Activated CD4-positive, alpha-beta T cell treated with anti-CD3 and anti-CD28 coated beads for 36 hours (primary cell): ENCODE measurements around the gene LRP4. TPM values are rescaled to one million over a fixed set of nuclear protein-coding genes. Genes with fewer than 3 reads are reported as not detected.
A peak's percentile ranks its signal among the peaks of the same experiment; 100 is the strongest.
"Not testable (repeated sequence)": the region's sequence is repeated elsewhere in the genome, so short reads cannot be mapped to it uniquely, and the experiment has no call there.

ENCODE experiments used
- ATAC-seq: fragments of 200-7000 bp; cut with Tn5 transposase; one replicate; pipeline ENCODE4 v1.10.0; 2021; ENCODE audit warnings: mild to moderate bottlenecking, moderate library complexity
- CTCF ChIA-PET: fragments of 350-600 bp; sonication (Branson Sonifier 250); formaldehyde crosslinking; loops from one replicate; lab custom pipeline; 2021; ENCODE audit warnings: antibody characterized with exemption; lab: Charles Lee
- POLR2A ChIA-PET: fragments of 350-600 bp; sonication (Branson Sonifier 250); formaldehyde crosslinking; loops from one replicate; lab custom pipeline; 2021; ENCODE audit warnings: antibody characterized with exemption, inconsistent platforms; lab: Charles Lee
- DNase-seq: peaks from one replicate; pipeline ENCODE4 v3.0.0-alpha.2; 2020
- H3K27ac Mint-ChIP-seq: one replicate; pipeline ENCODE4 v1.8.0; 2021; ENCODE audit warnings: mixed read lengths
- H3K27me3 Mint-ChIP-seq: one replicate; pipeline ENCODE4 v1.8.0; 2021; ENCODE audit warnings: mixed read lengths
- H3K36me3 Mint-ChIP-seq: one replicate; pipeline ENCODE4 v1.8.0; 2021; ENCODE audit warnings: low read depth, mixed read lengths
- H3K4me1 Mint-ChIP-seq: one replicate; pipeline ENCODE4 v1.8.0; 2021; ENCODE audit warnings: mixed read lengths
- H3K4me3 Mint-ChIP-seq: one replicate; pipeline ENCODE4 v1.8.0; 2021; ENCODE audit warnings: mild to moderate bottlenecking, moderate library complexity, mixed read lengths
- H3K9me3 Mint-ChIP-seq: one replicate; pipeline ENCODE4 v1.8.0; 2021; ENCODE audit warnings: low read depth, mixed read lengths
- intact Hi-C, 2 experiments: fragments of 100-400 bp; cut with DNase I in 1 of 2; cut with micrococcal nuclease in 1 of 2; formaldehyde crosslinking; loops; one replicate each; pipeline versions ENCODE4 v1.14.2 to v1.15.1; 2022 to 2024; cut with DNase I, micrococcal nuclease
- total RNA-seq, 2 experiments: library from RNA; stranded (reverse); gene quantifications; one replicate each; pipeline ENCODE4 v1.2.3, GENCODE V29; 2021

The LRP4 gene, protein sequence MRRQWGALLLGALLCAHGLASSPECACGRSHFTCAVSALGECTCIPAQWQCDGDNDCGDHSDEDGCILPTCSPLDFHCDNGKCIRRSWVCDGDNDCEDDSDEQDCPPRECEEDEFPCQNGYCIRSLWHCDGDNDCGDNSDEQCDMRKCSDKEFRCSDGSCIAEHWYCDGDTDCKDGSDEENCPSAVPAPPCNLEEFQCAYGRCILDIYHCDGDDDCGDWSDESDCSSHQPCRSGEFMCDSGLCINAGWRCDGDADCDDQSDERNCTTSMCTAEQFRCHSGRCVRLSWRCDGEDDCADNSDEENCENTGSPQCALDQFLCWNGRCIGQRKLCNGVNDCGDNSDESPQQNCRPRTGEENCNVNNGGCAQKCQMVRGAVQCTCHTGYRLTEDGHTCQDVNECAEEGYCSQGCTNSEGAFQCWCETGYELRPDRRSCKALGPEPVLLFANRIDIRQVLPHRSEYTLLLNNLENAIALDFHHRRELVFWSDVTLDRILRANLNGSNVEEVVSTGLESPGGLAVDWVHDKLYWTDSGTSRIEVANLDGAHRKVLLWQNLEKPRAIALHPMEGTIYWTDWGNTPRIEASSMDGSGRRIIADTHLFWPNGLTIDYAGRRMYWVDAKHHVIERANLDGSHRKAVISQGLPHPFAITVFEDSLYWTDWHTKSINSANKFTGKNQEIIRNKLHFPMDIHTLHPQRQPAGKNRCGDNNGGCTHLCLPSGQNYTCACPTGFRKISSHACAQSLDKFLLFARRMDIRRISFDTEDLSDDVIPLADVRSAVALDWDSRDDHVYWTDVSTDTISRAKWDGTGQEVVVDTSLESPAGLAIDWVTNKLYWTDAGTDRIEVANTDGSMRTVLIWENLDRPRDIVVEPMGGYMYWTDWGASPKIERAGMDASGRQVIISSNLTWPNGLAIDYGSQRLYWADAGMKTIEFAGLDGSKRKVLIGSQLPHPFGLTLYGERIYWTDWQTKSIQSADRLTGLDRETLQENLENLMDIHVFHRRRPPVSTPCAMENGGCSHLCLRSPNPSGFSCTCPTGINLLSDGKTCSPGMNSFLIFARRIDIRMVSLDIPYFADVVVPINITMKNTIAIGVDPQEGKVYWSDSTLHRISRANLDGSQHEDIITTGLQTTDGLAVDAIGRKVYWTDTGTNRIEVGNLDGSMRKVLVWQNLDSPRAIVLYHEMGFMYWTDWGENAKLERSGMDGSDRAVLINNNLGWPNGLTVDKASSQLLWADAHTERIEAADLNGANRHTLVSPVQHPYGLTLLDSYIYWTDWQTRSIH (N-terminal part only)
- total RNA-seq, result under 1 TPM; 0.02 to 0.18 TPM

DNA sequence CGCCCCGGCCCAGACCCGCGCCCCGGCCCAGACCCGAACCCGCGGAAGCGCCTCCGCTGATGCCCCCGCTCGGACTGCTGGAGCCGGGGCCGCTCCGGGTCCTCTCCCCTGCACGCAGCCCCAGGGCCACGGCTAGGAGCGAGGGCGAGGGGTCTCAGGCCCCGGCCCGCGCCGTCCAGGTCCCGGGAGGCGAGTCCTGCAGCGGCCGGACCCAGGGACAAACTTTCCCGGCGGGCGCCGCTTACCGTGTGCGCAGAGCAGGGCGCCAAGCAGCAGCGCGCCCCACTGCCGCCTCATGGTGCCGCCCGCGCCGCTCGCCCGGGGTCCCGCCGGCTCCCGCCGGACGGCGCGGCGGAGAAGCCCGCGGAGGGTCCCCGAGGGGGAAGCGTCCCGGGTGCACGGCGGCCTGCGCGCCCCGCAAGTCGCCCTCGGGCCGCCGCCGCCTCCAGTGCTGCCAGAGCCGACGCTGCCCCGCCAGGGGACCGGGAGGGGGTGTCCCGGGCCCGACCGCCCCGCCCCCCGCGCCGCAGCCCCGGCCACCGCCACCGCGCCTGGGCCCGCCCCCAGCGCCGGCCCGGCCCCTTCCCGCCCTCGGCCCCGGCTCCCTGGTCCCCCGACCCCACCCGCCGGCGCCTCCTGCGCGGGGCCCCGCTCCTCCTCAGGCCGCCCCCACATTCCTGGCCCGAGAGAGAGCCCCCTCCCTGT is at the start of gene LRP4:
Gene LRP4, minus strand, starts transcription at position 468 of the 705 bp plus-strand sequence. Its CDS starts 171 bp downstream, at position 297.
- POLR2A ChIA-PET, result no interaction called here
- peak within 1 kb of the TSS; percentile 64 for H3K4me3 Mint-ChIP-seq
- peak; percentile 62 for DNase-seq
- intact Hi-C loops, result no loop called here
- H3K9me3 Mint-ChIP-seq, result no peaks in the 10 kb centered on the region
- H3K27me3 Mint-ChIP-seq, result peaks cover 49% of the 10 kb centered on the region
- CTCF ChIA-PET, result interaction anchor here (1.0 to 2.0 kb wide), 4 partner anchors 8 to 240 kb away, joined by 3 to 10 read pairs (median 6); no protein-coding TSS in a partner anchor
- ATAC-seq, result peak; percentile 57
- H3K4me1 Mint-ChIP-seq, result peaks cover 25% of the 10 kb centered on the region
- H3K36me3 Mint-ChIP-seq, result no peaks in the 10 kb centered on the region
- no peak within 1 kb of the TSS for H3K27ac Mint-ChIP-seq

DNA sequence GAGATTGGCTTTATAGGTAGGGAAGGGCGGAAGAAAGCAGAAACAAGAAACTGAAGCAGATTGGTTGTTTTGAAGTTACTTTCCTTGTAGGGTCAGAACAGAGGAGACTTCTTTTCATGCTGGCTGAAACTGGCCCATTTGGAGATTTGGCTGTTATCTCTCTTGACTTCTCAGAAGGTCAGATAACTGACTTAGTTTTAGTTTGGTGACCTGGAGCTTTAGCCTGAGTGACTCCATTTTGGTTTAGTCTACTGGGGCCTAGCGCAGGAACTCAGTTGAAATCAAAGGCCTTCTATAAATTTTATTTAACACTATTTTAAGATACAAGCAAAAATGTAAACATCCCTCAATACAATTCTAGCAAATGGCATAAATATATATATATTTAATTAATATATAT is 49.6 kb upstream of the LRP4 start:
- ChIA-PET CTCF (interaction anchor here (0.6 kb wide), 1 partner anchor 30 kb away, joined by 3 read pairs; no protein-coding TSS in a partner anchor), POLR2A (no interaction called here)
- ATAC-seq (no peak), DNase-seq (no peak)
- intact Hi-C loops, result no loop called here
- Mint-ChIP-seq H3K9me3 (no peaks in the 10 kb centered on the region), H3K27ac (no peak overlapping the region), H3K4me3 (no peak overlapping the region), H3K36me3 (peaks cover 5% of the 10 kb centered on the region), H3K27me3 (no peaks in the 10 kb centered on the region), H3K4me1 (no peaks in the 10 kb centered on the region)

DNA sequence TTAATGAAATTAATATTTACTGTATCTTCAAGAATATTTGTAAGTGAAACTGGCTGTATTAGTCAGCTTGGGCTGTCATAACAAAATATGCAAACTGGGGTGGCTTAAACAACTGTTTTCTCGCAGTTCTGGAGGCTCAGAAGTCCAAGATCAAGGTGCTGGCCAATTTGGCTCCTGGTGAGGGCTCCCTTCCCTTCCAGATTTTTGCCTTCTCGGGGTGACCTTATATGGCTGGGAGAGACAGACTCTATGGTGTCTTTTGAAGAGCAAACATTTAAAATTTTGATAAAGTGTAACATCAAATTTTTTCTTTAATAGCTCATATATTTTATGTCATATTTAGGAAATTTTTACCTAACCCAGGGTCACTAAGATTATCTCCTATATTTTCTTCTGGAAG is 48.4 kb upstream of the LRP4 start:
- POLR2A ChIA-PET, result no interaction called here
- ATAC-seq, result no peak

DNA sequence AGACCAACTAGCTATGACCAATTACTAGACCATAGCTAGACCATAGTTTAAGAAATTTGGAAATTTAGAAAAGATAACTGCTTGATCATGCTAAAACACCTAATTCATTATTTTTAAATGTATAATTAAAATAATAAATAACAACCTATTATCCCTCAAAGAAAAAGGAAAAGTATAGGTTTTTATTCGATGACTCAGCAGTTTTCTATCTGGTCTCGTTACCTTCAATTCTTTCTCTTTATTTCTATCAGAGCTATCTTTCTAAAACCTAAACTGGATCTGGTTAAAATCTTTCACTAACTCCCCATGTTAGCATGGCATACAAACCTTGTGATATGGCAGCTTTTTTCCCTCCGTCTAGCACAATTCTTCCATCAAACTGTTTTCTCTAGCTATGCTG is 45.5 kb upstream of the LRP4 start:
- intact Hi-C loops, result no loop called here
- Mint-ChIP-seq H3K4me3 (no peak overlapping the region), H3K27ac (no peak overlapping the region), H3K9me3 (peaks cover 4% of the 10 kb centered on the region), H3K4me1 (no peaks in the 10 kb centered on the region), H3K27me3 (no peaks in the 10 kb centered on the region), H3K36me3 (peaks cover 28% of the 10 kb centered on the region)
- CTCF ChIA-PET, result interaction anchor here (0.9 to 2.7 kb wide), 4 partner anchors 12 to 44 kb away, joined by 3 to 7 read pairs (median 5); partner anchors contain the start of gene CSTPP1
- ATAC-seq (no peak), DNase-seq (no peak)
- POLR2A ChIA-PET, result interaction anchor here (0.7 kb wide), 1 partner anchor 97 kb away, joined by 12 read pairs; no protein-coding TSS in a partner anchor

More for the DNA sequence above, 48.4 kb upstream of the LRP4 start:
- Mint-ChIP-seq H3K4me3 (no peak overlapping the region), H3K4me1 (no peaks in the 10 kb centered on the region), H3K27ac (no peak overlapping the region), H3K9me3 (no peaks in the 10 kb centered on the region), H3K36me3 (peaks cover 9% of the 10 kb centered on the region), H3K27me3 (no peaks in the 10 kb centered on the region)
- no peak for DNase-seq
- CTCF ChIA-PET, result interaction anchor here (0.9 to 1.2 kb wide), 2 partner anchors 8 to 186 kb away, joined by 3 to 4 read pairs; no protein-coding TSS in a partner anchor
- intact Hi-C loops, result no loop called here

DNA sequence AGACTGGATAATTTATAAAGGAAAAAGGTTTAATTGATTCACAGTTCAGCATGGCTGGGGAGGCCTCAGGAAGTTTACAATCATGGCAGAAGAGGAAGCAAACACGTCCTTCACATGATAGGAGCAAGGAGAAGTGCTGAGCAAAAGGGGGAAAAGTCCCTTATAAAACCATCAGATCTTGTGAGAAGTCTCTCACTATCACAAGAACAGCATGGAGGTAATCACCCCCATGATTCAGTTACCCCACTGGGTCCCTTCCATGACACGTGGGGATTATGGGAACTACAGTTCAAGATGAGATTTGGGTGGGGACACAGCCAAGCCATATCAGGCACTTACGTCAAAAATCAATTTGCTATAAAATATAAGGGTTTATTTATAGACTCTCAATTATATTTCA is 43.5 kb upstream of the LRP4 start:
- POLR2A ChIA-PET, H3K4me1 Mint-ChIP-seq, H3K4me3 Mint-ChIP-seq, ATAC-seq, intact Hi-C loops, H3K27me3 Mint-ChIP-seq, H3K27ac Mint-ChIP-seq, H3K9me3 Mint-ChIP-seq, DNase-seq: not testable (repeated sequence)
- H3K36me3 Mint-ChIP-seq, result peaks cover 38% of the 10 kb centered on the region
- CTCF ChIA-PET, result interaction anchor here (2.4 kb wide), 1 partner anchor 10 kb away, joined by 7 read pairs; no protein-coding TSS in a partner anchor

DNA sequence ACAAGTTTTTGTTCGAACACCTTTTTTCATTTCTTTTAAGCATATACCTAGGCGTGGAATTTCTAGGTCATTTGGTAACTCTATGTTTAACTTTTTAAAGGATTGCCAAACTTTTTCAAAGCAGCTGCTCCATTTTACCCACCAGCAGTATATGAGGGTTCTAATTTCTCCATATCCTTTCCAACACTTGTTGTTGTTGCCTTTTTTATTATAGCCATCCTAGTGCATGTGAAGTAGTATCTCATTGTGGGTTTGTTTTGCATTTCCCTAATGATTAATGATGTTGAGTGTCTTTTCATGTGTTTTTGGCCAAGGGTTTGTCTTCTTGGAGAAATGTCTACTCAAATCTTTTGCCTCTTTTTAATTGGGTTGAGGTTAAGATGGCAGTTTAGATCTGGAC is 42.7 kb upstream of the LRP4 start:
- Mint-ChIP-seq H3K4me3 (no peak overlapping the region), H3K27me3 (no peaks in the 10 kb centered on the region), H3K27ac (no peak overlapping the region), H3K36me3 (peaks cover 38% of the 10 kb centered on the region), H3K9me3 (peaks cover 4% of the 10 kb centered on the region), H3K4me1 (no peaks in the 10 kb centered on the region)
- DNase-seq, result no peak
- ATAC-seq, result no peak
- POLR2A ChIA-PET, result no interaction called here
- CTCF ChIA-PET, result no interaction called here
- intact Hi-C loops, result no loop called here

DNA sequence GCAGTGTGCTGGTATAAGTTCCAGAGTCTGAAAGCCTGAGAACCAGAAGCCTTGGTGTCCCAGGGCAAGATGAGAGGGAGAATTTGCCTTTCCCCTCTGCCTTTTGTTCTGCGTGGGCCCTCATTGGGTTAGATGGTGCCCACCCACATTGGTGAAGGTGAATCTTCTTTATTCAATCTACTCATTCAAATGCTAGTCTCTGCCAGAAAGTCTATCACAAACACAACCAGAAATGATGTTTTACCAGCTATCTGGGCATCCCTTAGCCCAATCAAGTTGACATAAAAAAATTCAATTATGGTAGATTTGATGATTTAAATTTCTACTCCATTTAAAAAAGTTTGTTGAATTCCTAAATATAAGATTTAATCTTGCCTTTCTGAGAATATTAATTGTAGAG is 40.4 kb upstream of the LRP4 start:
- Mint-ChIP-seq H3K4me3 (no peak overlapping the region), H3K36me3 (peaks cover 34% of the 10 kb centered on the region), H3K27me3 (no peaks in the 10 kb centered on the region), H3K9me3 (peaks cover 4% of the 10 kb centered on the region), H3K27ac (no peak overlapping the region), H3K4me1 (no peaks in the 10 kb centered on the region)
- DNase-seq, result no peak
- POLR2A ChIA-PET, result no interaction called here
- intact Hi-C loops, result no loop called here
- CTCF ChIA-PET, result no interaction called here
- no peak for ATAC-seq

DNA sequence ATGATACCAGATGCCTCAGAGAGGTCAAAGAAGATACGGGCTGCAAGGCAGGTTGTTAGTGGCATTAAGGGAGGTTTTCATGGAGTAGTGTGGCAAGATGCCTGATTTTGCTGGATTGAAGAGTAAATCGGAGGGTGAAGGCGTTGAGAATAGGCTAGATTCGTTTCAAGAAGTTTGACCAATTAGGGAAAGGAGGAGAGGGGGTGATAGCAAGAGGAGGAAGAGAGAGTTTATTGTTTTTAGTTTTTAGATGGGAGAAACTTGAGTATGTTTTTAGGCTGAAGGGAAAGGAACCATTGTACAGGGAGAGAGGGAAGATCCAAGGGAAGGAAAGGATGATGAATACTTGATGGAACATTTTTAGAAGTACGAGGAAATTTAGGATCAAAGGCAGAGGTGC is 34.7 kb upstream of the LRP4 start:
- CTCF ChIA-PET, result interaction anchor here (0.7 to 1.8 kb wide), 2 partner anchors 10 to 95 kb away, joined by 3 to 7 read pairs; no protein-coding TSS in a partner anchor
- intact Hi-C loops, result no loop called here
- no peak for ATAC-seq
- H3K27me3 Mint-ChIP-seq, result no peaks in the 10 kb centered on the region
- peaks cover 10% of the 10 kb centered on the region for H3K4me1 Mint-ChIP-seq
- H3K36me3 Mint-ChIP-seq, result peaks cover 5% of the 10 kb centered on the region
- POLR2A ChIA-PET, result no interaction called here
- H3K27ac Mint-ChIP-seq, result peak overlapping the region; percentile 5
- no peak overlapping the region for H3K4me3 Mint-ChIP-seq
- no peaks in the 10 kb centered on the region for H3K9me3 Mint-ChIP-seq
- no peak for DNase-seq

DNA sequence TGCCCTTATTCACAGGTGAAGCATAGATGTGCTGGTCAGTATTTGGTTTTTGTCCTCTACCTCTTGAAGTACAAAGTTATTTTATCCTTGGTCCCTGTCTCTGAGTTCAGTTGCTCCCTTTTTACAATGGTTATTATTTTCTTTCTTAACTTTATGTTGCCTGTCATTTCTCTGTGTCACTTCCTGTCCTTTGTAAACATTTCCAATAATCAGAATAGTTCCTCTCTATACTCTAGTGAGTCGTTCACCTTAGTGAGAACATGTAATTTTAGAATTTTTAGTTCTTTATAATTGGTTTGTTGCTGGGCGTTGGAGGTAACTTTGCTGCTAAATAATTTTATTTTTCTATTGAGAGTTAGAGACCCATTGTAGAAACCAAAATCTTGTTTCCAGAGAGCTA is 34.2 kb upstream of the LRP4 start:
- ATAC-seq (no peak), DNase-seq (no peak)
- Mint-ChIP-seq H3K4me1 (peaks cover 10% of the 10 kb centered on the region), H3K4me3 (no peak overlapping the region), H3K27ac (no peak overlapping the region), H3K9me3 (no peaks in the 10 kb centered on the region), H3K27me3 (no peaks in the 10 kb centered on the region), H3K36me3 (peaks cover 1% of the 10 kb centered on the region)
- ChIA-PET POLR2A (no interaction called here), CTCF (interaction anchor here (0.7 to 1.8 kb wide), 2 partner anchors 10 to 95 kb away, joined by 3 to 7 read pairs; no protein-coding TSS in a partner anchor)
- intact Hi-C loops, result no loop called here

DNA sequence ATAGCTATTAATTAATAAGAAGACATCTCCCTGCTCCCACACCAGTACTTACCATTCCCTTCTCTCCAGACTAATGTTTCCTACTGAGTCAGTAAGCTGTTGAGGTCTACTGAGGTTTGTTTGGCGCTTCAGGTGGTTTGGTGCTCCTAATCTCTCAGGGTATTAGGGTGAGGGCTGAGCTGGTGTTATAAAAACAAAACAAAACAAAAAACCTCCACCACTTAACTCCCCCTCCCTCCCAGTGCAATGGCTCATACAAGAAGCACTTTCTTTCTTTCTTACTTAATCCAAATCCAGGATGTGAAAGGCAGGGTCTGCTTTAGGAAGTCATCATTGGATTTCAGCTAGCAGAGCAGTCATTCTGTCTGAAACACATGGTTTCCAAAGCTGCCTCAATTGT is 33.5 kb upstream of the LRP4 start:
- H3K9me3 Mint-ChIP-seq, result no peaks in the 10 kb centered on the region
- no peaks in the 10 kb centered on the region for H3K36me3 Mint-ChIP-seq
- ATAC-seq (no peak), DNase-seq (no peak)
- no peaks in the 10 kb centered on the region for H3K27me3 Mint-ChIP-seq
- CTCF ChIA-PET, result interaction anchor here (1.0 to 1.8 kb wide), 2 partner anchors 10 to 11 kb away, joined by 5 to 7 read pairs; no protein-coding TSS in a partner anchor
- no peak overlapping the region for H3K4me3 Mint-ChIP-seq
- H3K4me1 Mint-ChIP-seq, result peaks cover 10% of the 10 kb centered on the region
- intact Hi-C loops, result no loop called here
- POLR2A ChIA-PET, result interaction anchor here (1.1 kb wide), 1 partner anchor 14 kb away, joined by 3 read pairs; no protein-coding TSS in a partner anchor
- no peak overlapping the region for H3K27ac Mint-ChIP-seq
